SIG-M5 treated with dmso at 0.1 percent for 504 hours (cell line): ENCODE measurements around the gene IFTAP.

Source experiments
- DNase-seq: peaks from one replicate; lab custom pipeline; 2025; ENCODE audit not compliant: unreplicated experiment; lab: John Stamatoyannopoulos, UW

Gene IFTAP

GRCh38 chr11:36596880-36597279 lies 2.6 kb downstream of the IFTAP start:
- no peak for DNase-seq

GRCh38 chr11:36598051-36598450 lies 3.7 kb downstream of the IFTAP start, which contains the start of gene RAG2:
Gene RAG2, minus strand, starts transcription at chr11:36598236. Its CDS starts 4,068 bp downstream, at chr11:36594168.
- no peak for DNase-seq

GRCh38 chr11:36600180-36600579 lies 5.9 kb downstream of the IFTAP start:
- DNase-seq, result no peak

GRCh38 chr11:36601155-36601554 lies 6.9 kb downstream of the IFTAP start:
- peak; percentile 51 for DNase-seq

GRCh38 chr11:36602135-36602534 lies 7.8 kb downstream of the IFTAP start:
- DNase-seq, result no peak

GRCh38 chr11:36605221-36606216 lies 11.2 kb downstream of the IFTAP start:
- no peak for DNase-seq

GRCh38 chr11:36608491-36609199 lies 14.3 kb downstream of the IFTAP start:
- DNase-seq, result no peak

GRCh38 chr11:36609383-36609782 lies 15.1 kb downstream of the IFTAP start:
- DNase-seq, result no peak

- DNase-seq, result no peak
Measured at GRCh38 chr11:36615826-36616225, 21.5 kb downstream of the IFTAP start.

GRCh38 chr11:36617543-36618362 lies 23.5 kb downstream of the IFTAP start:
- DNase-seq, result no peak

GRCh38 chr11:36618363-36619047 lies 24.2 kb downstream of the IFTAP start:
- no peak for DNase-seq

GRCh38 chr11:36619502-36619901 lies 25.2 kb downstream of the IFTAP start:
- no peak for DNase-seq

- DNase-seq, result no peak
Measured at GRCh38 chr11:36620246-36620645, 25.9 kb downstream of the IFTAP start.

GRCh38 chr11:36622431-36623136 lies 28.3 kb downstream of the IFTAP start:
- DNase-seq, result peak; percentile 16

GRCh38 chr11:36623494-36623893 lies 29.2 kb downstream of the IFTAP start:
- DNase-seq, result no peak

- no peak for DNase-seq
Measured at GRCh38 chr11:36627006-36627405, 32.7 kb downstream of the IFTAP start.

GRCh38 chr11:36627471-36627870 lies 33.2 kb downstream of the IFTAP start:
- no peak for DNase-seq

- DNase-seq, result no peak
Measured at GRCh38 chr11:36628141-36628540, 33.8 kb downstream of the IFTAP start.

- DNase-seq, result no peak
Measured at GRCh38 chr11:36628765-36629244, 34.5 kb downstream of the IFTAP start.

GRCh38 chr11:36631774-36632173 lies 37.5 kb downstream of the IFTAP start:
- DNase-seq, result no peak
